HG03196 (cell line): ENCODE results near the gene SLC29A4.

Experiments
- ATAC-seq: cut with Tn5 transposase; IDR thresholded peaks from one replicate; pipeline ENCODE4 v1.9.1; 2021; ENCODE audit not compliant: unreplicated experiment

The SLC29A4 gene

GRCh38 chr7:5350600-5351385 is 68.0 kb downstream of the SLC29A4 start:
- no peak for ATAC-seq

- no peak for ATAC-seq
These were observed 68.9 kb downstream of the SLC29A4 start for GRCh38 chr7:5351507-5352265.

GRCh38 chr7:5352440-5353010 is 69.8 kb downstream of the SLC29A4 start:
- ATAC-seq, result no peak

GRCh38 chr7:5354460-5355232 is 71.9 kb downstream of the SLC29A4 start:
- no peak for ATAC-seq
